PC-3 (cell line): ENCODE results near the gene ADAM12. TPM values are rescaled to one million over a fixed set of nuclear protein-coding genes. Genes with fewer than 3 reads are reported as not detected.
"Not testable (repeated sequence)": the region's sequence is repeated elsewhere in the genome, so short reads cannot be mapped to it uniquely, and the experiment has no call there.

ENCODE experiments used
- ATAC-seq: fragments of 200-7000 bp; cut with Tn5 transposase; 2 replicates; pipeline ENCODE4 v1.9.1; 2020; ENCODE audit warnings: mild to moderate bottlenecking, moderate library complexity
- BruUV-seq: library from RNA; stranded (reverse); fragments of 400-500 nt; replicated peaks from 2 replicates; lab custom pipeline; 2021; lab: Mats Ljungman, UMichigan
- CTCF ChIA-PET: fragments of 300-600 bp; sonication (Branson Sonifier 250); formaldehyde crosslinking; loops from one replicate; lab custom pipeline; 2022; ENCODE audit warnings: antibody characterized with exemption; lab: Charles Lee
- POLR2A ChIA-PET: fragments of 300-600 bp; sonication (Branson Sonifier 250); formaldehyde crosslinking; loops from one replicate; lab custom pipeline; 2022; ENCODE audit warnings: antibody characterized with exemption; ENCODE audit not compliant: unreplicated experiment; lab: Charles Lee
- DNase-seq: peaks from one replicate; pipeline ENCODE4 v3.0.0-alpha.2; 2015
- H2AFZ ChIP-seq: fragments of 300-600 bp; sonication (generic); 2 replicates; pipeline ENCODE4 v1.6.0; 2016; ENCODE audit warnings: antibody characterized with exemption, low read length
- H3F3A ChIP-seq: fragments of 300-600 bp; sonication (generic); one replicate; pipeline ENCODE4 v1.6.0; 2017; ENCODE audit warnings: antibody characterized with exemption, low read length, control low read depth, mild to moderate bottlenecking; ENCODE audit not compliant: unreplicated experiment
- H3K27ac ChIP-seq: fragments of 300-600 bp; sonication (generic); 2 replicates; pipeline ENCODE4 v1.5.1; 2016; ENCODE audit warnings: mild to moderate bottlenecking, low read length
- H3K27me3 ChIP-seq: fragments of 300-600 bp; sonication (generic); 2 replicates; pipeline ENCODE4 v1.6.1; 2016; ENCODE audit warnings: low read length, mixed read lengths
- H3K36me3 ChIP-seq: fragments of 300-600 bp; sonication (generic); 2 replicates; pipeline ENCODE4 v1.6.1; 2016; ENCODE audit warnings: low read depth, mixed run types, low read length, mixed read lengths
- H3K4me1 ChIP-seq: fragments of 300-600 bp; sonication (generic); 2 replicates; pipeline ENCODE4 v1.5.1; 2016; ENCODE audit warnings: low read length; ENCODE audit not compliant: insufficient read depth
- H3K4me2 ChIP-seq: fragments of 300-600 bp; sonication (generic); 2 replicates; pipeline ENCODE4 v1.6.0; 2016; ENCODE audit warnings: low read length
- H3K4me3 ChIP-seq: fragments of 300-600 bp; sonication (generic); 2 replicates; pipeline ENCODE4 v1.5.1; 2016; ENCODE audit warnings: mild to moderate bottlenecking, low read length, mixed read lengths
- H3K79me2 ChIP-seq: fragments of 300-600 bp; sonication (generic); 2 replicates; pipeline ENCODE4 v1.6.1; 2017; ENCODE audit warnings: low read length, mixed read lengths
- H3K9ac ChIP-seq: fragments of 300-600 bp; sonication (generic); 2 replicates; pipeline ENCODE4 v1.6.0; 2016; ENCODE audit warnings: mild to moderate bottlenecking, low read length
- H3K9me2 ChIP-seq: fragments of 300-600 bp; sonication (generic); replicated peaks from 2 replicates; pipeline ENCODE4 v1.6.1; 2016; ENCODE audit warnings: mixed run types, low read length, mixed read lengths
- H3K9me3 ChIP-seq: fragments of 300-600 bp; sonication (generic); 2 replicates; pipeline ENCODE4 v1.6.1; 2016; ENCODE audit warnings: low read length, mixed read lengths
- H4K20me1 ChIP-seq: fragments of 300-600 bp; sonication (generic); 2 replicates; pipeline ENCODE4 v1.6.1; 2016; ENCODE audit warnings: low read length, mixed read lengths
- EZH2 ChIP-seq: fragments of 300-600 bp; sonication (generic); IDR thresholded peaks from one replicate; pipeline ENCODE4 v1.6.1; 2017; ENCODE audit warnings: antibody characterized with exemption, mild to moderate bottlenecking, low read length; ENCODE audit not compliant: unreplicated experiment
- EZH2phosphoT487 ChIP-seq: fragments of 300-600 bp; sonication (generic); IDR thresholded peaks from 2 replicates; pipeline ENCODE4 v1.6.1; 2018; ENCODE audit warnings: mild to moderate bottlenecking, antibody characterized with exemption, low read length, borderline replicate concordance
- intact Hi-C: fragments of 100-400 bp; cut with micrococcal nuclease; formaldehyde crosslinking; loops from 2 replicates; pipeline ENCODE4 v1.9.0; 2023
- total RNA-seq: library from RNA; depleted of rRNA; stranded (reverse); fragments of >200 nt; gene quantifications from 2 replicates; pipeline ENCODE4 v1.2.3, GENCODE V29; 2014
- TF ChIP-seq, protein P1 (sequence below): fragments of 300-600 bp; sonication (generic); conservative IDR thresholded peaks from 2 replicates; pipeline ENCODE4 v1.5.1; 2017; ENCODE audit warnings: antibody characterized with exemption, low read depth, mild to moderate bottlenecking, low read length

ADAM12 gene
- total RNA-seq, 1 experiment from 2014 or later = 3.4 TPM

DNA sequence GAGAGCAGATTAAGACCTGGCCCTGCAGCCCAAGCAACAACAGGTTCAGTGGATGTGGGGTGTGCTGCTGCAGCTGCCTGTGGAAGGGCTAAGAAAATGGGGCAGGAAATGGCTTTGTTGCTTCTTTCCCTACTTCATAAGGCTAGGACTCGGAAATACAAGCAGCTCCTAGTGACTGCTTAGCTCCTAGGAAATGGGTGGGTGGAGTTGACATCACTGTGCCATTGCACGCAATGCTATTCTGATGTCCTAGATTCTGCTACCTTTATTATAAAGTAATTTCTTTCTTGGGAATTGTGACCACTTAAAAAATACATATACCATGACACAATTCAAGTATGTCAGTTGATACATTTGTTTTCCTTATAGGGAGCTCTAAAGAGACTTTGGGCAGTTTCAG lies 336.1 kb downstream of the ADAM12 start:
- H3K27me3 ChIP-seq = no peaks in the 10 kb centered on the region

DNA sequence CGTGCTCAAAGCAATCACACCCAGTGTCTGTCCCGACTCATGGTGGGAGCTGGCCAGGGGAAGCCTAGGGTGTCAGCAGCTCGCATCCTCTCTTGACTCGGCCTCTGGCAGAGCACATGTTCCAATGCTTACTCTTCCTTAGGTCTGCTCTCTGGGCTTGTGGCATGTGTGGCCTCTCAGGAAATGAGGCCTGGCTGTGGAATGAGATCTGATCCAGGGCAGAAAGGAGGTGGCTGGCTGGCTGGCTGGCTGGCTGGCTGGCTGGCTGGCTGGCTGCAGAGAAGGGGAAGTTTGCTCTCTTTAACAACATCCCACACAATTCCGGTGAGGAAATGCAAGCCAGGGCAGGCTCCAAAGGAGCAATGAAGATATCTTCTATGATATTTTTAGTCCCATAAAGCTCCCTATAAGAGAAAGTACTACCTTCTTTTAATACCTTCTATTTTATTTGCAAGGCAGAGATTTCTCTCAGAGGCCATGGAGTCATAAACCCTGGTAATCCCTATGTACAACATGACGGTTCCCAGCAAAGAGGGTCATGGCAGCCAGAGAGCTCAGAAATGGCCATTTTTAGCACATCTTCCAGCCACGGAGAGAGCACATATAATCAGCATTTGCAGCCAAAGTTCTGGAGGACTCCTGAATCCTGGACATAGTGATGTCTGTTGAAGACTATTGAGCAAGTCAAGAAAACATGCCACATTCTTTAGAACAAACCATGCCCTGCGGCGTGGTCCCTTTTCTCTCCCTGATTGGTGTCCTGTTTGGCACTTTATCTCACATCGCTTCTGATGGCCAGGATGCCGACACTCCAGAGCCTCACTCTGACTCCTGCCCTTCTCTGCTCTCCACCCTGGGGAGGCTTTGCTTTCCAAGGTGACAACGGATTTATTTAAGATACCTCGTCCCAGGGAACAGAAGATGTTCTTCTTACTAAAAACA lies 338.2 kb downstream of the ADAM12 start:
- no peak overlapping the region for H3K4me2 ChIP-seq
- peak; percentile 97 for ATAC-seq
- peak; percentile 32 for DNase-seq
- POLR2A ChIA-PET = interaction anchor here (0.7 kb wide), 1 partner anchor 131 kb away, joined by 4 read pairs; no protein-coding TSS in a partner anchor
- H3K27ac ChIP-seq = peak overlapping the region; percentile 36
- H3K79me2 ChIP-seq = no peaks in the 10 kb centered on the region
- no peaks in the 10 kb centered on the region for H3F3A ChIP-seq
- BruUV-seq = no TSS peak
- no peaks in the 10 kb centered on the region for H3K27me3 ChIP-seq
- no peaks in the 10 kb centered on the region for H3K9me2 ChIP-seq
- H3K9ac ChIP-seq = no peak overlapping the region
- H3K4me1 ChIP-seq = peaks cover 10% of the 10 kb centered on the region
- H2AFZ ChIP-seq = no peak overlapping the region
- H3K9me3 ChIP-seq = no peaks in the 10 kb centered on the region
- TF ChIP-seq EZH2phosphoT487 (no peak), EZH2 (no peak)
- TF ChIP-seq, protein P1, sequence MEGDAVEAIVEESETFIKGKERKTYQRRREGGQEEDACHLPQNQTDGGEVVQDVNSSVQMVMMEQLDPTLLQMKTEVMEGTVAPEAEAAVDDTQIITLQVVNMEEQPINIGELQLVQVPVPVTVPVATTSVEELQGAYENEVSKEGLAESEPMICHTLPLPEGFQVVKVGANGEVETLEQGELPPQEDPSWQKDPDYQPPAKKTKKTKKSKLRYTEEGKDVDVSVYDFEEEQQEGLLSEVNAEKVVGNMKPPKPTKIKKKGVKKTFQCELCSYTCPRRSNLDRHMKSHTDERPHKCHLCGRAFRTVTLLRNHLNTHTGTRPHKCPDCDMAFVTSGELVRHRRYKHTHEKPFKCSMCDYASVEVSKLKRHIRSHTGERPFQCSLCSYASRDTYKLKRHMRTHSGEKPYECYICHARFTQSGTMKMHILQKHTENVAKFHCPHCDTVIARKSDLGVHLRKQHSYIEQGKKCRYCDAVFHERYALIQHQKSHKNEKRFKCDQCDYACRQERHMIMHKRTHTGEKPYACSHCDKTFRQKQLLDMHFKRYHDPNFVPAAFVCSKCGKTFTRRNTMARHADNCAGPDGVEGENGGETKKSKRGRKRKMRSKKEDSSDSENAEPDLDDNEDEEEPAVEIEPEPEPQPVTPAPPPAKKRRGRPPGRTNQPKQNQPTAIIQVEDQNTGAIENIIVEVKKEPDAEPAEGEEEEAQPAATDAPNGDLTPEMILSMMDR = no peak
- no peak overlapping the region for H3K4me3 ChIP-seq
- intact Hi-C loops = no loop called here
- H3K36me3 ChIP-seq = no peaks in the 10 kb centered on the region
- CTCF ChIA-PET = no interaction called here
- H4K20me1 ChIP-seq = no peaks in the 10 kb centered on the region

More for the DNA sequence above, 336.1 kb downstream of the ADAM12 start:
- Histone ChIP-seq H3K79me2 (no peaks in the 10 kb centered on the region), H3K9ac (no peak overlapping the region), H4K20me1 (no peaks in the 10 kb centered on the region), H3K4me1 (peaks cover 10% of the 10 kb centered on the region), H3F3A (no peaks in the 10 kb centered on the region), H3K36me3 (no peaks in the 10 kb centered on the region), H3K9me2 (no peaks in the 10 kb centered on the region), H2AFZ (no peak overlapping the region), H3K27ac (no peak overlapping the region), H3K9me3 (no peaks in the 10 kb centered on the region), H3K4me2 (no peak overlapping the region), H3K4me3 (no peak overlapping the region)
- intact Hi-C loops = no loop called here
- ATAC-seq (no peak), DNase-seq (no peak)
- BruUV-seq = no TSS peak
- no peak for TF ChIP-seq EZH2
- TF ChIP-seq EZH2phosphoT487 = no peak
- TF ChIP-seq, protein P1 = no peak
- ChIA-PET CTCF (no interaction called here), POLR2A (no interaction called here)

DNA sequence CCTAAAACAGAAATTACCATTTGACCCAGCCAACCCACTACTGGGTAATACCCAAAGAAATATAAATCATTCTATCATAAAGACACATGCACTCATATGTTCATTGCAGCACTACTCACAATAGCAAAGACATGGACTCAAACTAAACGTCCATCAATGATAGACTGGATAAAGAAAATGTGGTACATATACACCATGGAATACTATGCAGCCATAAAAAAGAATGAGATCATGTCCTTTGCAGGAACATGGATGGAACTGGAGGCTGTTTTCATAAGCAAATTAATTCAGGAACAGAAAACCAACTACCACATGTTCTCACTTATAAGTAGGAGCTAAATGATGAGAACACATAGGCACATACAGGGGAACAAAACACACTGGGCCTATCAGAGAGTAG lies 340.5 kb downstream of the ADAM12 start:
- CTCF ChIA-PET, H3K4me2 ChIP-seq, H3K27me3 ChIP-seq, DNase-seq, H3K36me3 ChIP-seq, H3K9me3 ChIP-seq, H3K9me2 ChIP-seq, ATAC-seq, H3F3A ChIP-seq, intact Hi-C loops, H3K4me3 ChIP-seq, POLR2A ChIA-PET, H2AFZ ChIP-seq, H3K9ac ChIP-seq, H3K79me2 ChIP-seq, H3K27ac ChIP-seq, BruUV-seq, H4K20me1 ChIP-seq: not testable (repeated sequence)
- peaks cover 10% of the 10 kb centered on the region for H3K4me1 ChIP-seq
